Measurements from ENCODE around the gene ASAP3.

Gene ASAP3

DNA sequence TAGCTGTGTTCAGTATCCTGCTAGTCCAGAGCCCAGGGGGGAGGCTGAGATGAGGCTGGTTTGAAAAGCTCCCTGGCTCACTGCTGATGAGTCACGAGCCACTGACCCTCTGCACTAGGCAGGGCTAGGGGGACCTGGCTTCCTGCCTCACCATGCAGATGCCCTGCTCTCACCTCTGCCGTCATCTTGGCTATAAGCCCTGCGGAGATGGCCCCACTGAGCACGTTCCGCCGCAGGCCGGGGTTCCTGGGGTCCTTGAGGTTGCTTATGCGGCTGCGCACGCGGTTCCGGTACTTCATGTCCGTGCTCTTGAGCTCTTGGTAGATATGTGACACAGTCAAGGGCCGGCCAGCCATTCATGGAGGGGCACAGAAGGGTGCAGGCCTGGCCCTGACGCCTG lies 90.3 kb downstream of the ASAP3 start:
- TF ChIP-seq, protein P1, sequence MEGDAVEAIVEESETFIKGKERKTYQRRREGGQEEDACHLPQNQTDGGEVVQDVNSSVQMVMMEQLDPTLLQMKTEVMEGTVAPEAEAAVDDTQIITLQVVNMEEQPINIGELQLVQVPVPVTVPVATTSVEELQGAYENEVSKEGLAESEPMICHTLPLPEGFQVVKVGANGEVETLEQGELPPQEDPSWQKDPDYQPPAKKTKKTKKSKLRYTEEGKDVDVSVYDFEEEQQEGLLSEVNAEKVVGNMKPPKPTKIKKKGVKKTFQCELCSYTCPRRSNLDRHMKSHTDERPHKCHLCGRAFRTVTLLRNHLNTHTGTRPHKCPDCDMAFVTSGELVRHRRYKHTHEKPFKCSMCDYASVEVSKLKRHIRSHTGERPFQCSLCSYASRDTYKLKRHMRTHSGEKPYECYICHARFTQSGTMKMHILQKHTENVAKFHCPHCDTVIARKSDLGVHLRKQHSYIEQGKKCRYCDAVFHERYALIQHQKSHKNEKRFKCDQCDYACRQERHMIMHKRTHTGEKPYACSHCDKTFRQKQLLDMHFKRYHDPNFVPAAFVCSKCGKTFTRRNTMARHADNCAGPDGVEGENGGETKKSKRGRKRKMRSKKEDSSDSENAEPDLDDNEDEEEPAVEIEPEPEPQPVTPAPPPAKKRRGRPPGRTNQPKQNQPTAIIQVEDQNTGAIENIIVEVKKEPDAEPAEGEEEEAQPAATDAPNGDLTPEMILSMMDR (conservative IDR thresholded peaks at IDR 0.05; ENCODE audit: low read length), result no peak
- TF ChIP-seq EZH2phosphoT487 (IDR thresholded peaks at IDR 0.05; ENCODE audit: borderline replicate concordance), result no peak
- Histone ChIP-seq H3K9ac (ENCODE audit: low read depth, low read length, poor library complexity, severe bottlenecking) (no peak overlapping the region), H3K9me2 (replicated peaks; ENCODE audit: low read depth, low read length) (no peaks in the 10 kb centered on the region), H2AFZ (ENCODE audit: low read length) (no peak overlapping the region), H3K79me2 (ENCODE audit: insufficient read depth, low read length) (no peaks in the 10 kb centered on the region), H3K9me3 (ENCODE audit: insufficient read depth, low read depth, low read length) (no peaks in the 10 kb centered on the region), H4K20me1 (ENCODE audit: insufficient read depth, low read length, poor library complexity, severe bottlenecking) (no peaks in the 10 kb centered on the region), H3K36me3 (ENCODE audit: insufficient read depth, low read length) (no peaks in the 10 kb centered on the region), H3F3A (ENCODE audit: low read depth) (no peaks in the 10 kb centered on the region), H3K4me1 (ENCODE audit: insufficient read depth, low read length, poor library complexity, severe bottlenecking) (no peaks in the 10 kb centered on the region), H3K4me3 (ENCODE audit: low read length, poor library complexity, severe bottlenecking) (no peak overlapping the region), H3K27me3 (ENCODE audit: insufficient read depth, low read length, poor library complexity, severe bottlenecking) (no peaks in the 10 kb centered on the region), H3K4me2 (ENCODE audit: low read depth, low read length, poor library complexity, severe bottlenecking) (no peak overlapping the region)

DNA sequence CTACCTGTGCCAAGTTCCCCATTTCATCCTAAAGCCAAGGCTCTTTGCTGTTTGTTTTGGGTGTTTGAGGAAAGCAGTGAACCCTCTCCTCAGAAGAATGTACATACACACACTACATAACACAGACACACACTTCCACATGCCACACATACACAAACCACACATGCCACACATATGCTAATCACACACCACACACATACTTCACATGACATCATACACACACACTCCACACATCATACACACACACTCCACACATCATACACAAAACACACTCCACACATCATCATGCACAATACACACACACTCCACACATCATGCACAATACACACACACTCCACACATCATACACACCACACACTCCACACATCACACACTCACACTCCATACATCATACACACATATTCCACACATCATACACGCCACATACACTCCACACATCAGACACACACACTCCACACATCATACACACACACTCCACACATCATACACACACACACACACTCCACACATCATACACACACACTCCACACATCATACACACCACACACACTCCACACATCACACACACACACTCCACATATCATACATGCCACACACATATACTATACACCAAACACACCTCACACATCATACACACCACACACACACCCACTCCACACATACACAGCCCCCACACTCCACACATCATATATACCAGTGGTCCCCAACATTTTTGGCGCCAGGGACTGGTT lies 91.7 kb downstream of the ASAP3 start:
- Histone ChIP-seq H3K9ac (ENCODE audit: low read depth, low read length, poor library complexity, severe bottlenecking) (no peak overlapping the region), H3K9me3 (ENCODE audit: insufficient read depth, low read depth, low read length) (no peaks in the 10 kb centered on the region), H3K79me2 (ENCODE audit: insufficient read depth, low read length) (no peaks in the 10 kb centered on the region), H3K9me2 (replicated peaks; ENCODE audit: low read depth, low read length) (no peaks in the 10 kb centered on the region), H3F3A (ENCODE audit: low read depth) (no peaks in the 10 kb centered on the region), H3K4me3 (ENCODE audit: low read length, poor library complexity, severe bottlenecking) (no peak overlapping the region), H3K27me3 (ENCODE audit: insufficient read depth, low read length, poor library complexity, severe bottlenecking) (no peaks in the 10 kb centered on the region), H4K20me1 (ENCODE audit: insufficient read depth, low read length, poor library complexity, severe bottlenecking) (no peaks in the 10 kb centered on the region), H2AFZ (ENCODE audit: low read length) (no peak overlapping the region), H3K4me1 (ENCODE audit: insufficient read depth, low read length, poor library complexity, severe bottlenecking) (no peaks in the 10 kb centered on the region), H3K36me3 (ENCODE audit: insufficient read depth, low read length) (no peaks in the 10 kb centered on the region), H3K4me2 (ENCODE audit: low read depth, low read length, poor library complexity, severe bottlenecking) (no peak overlapping the region)
- TF ChIP-seq EZH2phosphoT487 (IDR thresholded peaks at IDR 0.05; ENCODE audit: borderline replicate concordance), result no peak
- TF ChIP-seq, protein P1 (conservative IDR thresholded peaks at IDR 0.05; ENCODE audit: low read length), result no peak

DNA sequence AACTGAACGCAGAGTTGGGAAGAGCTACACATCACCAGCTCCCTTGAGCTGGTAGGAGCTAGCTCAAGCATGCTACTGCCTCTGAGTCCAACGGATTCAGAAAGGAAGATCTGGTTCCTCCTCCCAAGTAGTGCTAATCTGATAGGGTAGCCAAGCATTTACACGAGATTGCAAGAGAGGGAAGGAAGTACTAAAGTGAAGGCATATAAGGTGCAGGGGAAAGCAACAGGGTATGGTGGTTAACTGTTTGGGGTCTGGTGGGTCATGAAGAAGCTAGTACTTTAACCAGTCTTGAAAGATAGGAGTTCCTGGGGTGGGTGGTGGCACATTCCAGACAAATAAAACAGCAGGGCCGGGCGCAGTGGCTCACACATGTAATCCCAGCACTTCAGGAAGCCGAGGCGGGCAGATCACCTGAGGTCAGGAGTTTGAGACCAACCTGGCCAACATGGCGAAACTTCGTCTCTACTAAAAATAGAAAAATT lies 94.1 kb downstream of the ASAP3 start:
- Histone ChIP-seq H3K4me1 (ENCODE audit: insufficient read depth, low read length, poor library complexity, severe bottlenecking) (no peaks in the 10 kb centered on the region), H3K27me3 (ENCODE audit: insufficient read depth, low read length, poor library complexity, severe bottlenecking) (no peaks in the 10 kb centered on the region), H3K4me2 (ENCODE audit: low read depth, low read length, poor library complexity, severe bottlenecking) (no peak overlapping the region), H2AFZ (ENCODE audit: low read length) (no peak overlapping the region), H3K79me2 (ENCODE audit: insufficient read depth, low read length) (no peaks in the 10 kb centered on the region), H3K36me3 (ENCODE audit: insufficient read depth, low read length) (no peaks in the 10 kb centered on the region), H4K20me1 (ENCODE audit: insufficient read depth, low read length, poor library complexity, severe bottlenecking) (no peaks in the 10 kb centered on the region), H3K9me2 (replicated peaks; ENCODE audit: low read depth, low read length) (no peaks in the 10 kb centered on the region), H3K9ac (ENCODE audit: low read depth, low read length, poor library complexity, severe bottlenecking) (no peak overlapping the region), H3K9me3 (ENCODE audit: insufficient read depth, low read depth, low read length) (no peaks in the 10 kb centered on the region), H3F3A (ENCODE audit: low read depth) (no peaks in the 10 kb centered on the region), H3K4me3 (ENCODE audit: low read length, poor library complexity, severe bottlenecking) (no peak overlapping the region)
- TF ChIP-seq, protein P1 (conservative IDR thresholded peaks at IDR 0.05; ENCODE audit: low read length), result no peak
- no peak for TF ChIP-seq EZH2phosphoT487 (IDR thresholded peaks at IDR 0.05; ENCODE audit: borderline replicate concordance)
